GM12874 (cell line): ENCODE data around the gene CR1.

ENCODE experiments used
- CTCF ChIP-seq: IDR thresholded peaks from 2 replicates; pipeline ENCODE4 v1.5.1; 2011; ENCODE audit warnings: low read depth, mild to moderate bottlenecking, control low read depth, low read length, moderate library complexity; ENCODE audit not compliant: insufficient read depth

Gene CR1

DNA sequence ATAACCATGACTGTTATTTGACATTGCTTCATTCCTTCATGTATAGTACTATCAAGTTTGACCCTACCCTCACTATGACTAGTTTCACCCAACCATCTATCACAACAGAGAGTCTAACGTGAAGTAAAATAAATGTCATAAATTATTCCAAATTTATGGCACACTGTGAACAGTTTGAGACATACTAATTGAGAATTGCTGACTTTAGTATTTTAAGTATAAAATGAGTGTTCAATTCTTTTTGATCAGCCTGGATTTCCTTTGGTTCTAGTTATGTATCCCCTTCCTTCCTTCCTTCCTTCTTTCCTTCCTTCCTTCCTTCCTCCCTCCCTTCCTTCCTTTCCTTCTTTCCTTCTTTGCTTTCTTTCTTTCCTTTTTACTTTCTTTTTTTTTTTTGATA is 14.5 kb downstream of the CR1 start:
- no peak for TF ChIP-seq CTCF

DNA sequence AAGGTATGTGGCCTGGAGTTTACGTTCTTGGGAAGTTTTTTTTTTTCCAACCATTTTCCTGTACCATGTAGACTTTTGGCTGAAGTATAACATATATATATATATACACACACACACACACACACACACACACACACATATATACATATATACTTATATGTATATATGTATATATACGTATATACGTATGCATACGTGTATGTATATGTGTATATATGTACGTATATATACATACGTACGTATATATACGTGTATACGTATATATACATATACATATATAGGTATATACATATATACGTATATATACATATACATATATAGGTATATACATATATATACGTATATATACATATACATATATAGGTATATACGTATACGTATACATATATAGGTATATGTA is 18.9 kb downstream of the CR1 start:
- no peak for TF ChIP-seq CTCF

DNA sequence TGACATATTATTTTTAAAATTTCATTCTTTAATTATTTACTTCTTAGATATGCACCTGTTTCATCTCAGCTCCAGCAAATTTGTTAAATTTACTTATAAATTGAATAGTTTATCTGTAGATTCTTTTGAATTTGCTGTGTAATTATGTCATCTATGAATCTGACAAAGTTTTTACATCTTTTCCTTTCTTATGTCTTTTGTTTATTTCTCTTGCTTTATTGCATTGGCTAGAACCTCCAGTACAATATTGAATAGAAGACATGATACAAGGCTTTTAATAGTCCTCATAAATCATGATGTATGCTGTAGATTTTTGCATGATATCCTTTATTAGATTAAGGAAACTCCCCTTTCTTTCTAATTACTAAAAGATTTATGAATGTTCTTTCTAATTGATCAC is 20.8 kb downstream of the CR1 start:
- no peak for TF ChIP-seq CTCF

DNA sequence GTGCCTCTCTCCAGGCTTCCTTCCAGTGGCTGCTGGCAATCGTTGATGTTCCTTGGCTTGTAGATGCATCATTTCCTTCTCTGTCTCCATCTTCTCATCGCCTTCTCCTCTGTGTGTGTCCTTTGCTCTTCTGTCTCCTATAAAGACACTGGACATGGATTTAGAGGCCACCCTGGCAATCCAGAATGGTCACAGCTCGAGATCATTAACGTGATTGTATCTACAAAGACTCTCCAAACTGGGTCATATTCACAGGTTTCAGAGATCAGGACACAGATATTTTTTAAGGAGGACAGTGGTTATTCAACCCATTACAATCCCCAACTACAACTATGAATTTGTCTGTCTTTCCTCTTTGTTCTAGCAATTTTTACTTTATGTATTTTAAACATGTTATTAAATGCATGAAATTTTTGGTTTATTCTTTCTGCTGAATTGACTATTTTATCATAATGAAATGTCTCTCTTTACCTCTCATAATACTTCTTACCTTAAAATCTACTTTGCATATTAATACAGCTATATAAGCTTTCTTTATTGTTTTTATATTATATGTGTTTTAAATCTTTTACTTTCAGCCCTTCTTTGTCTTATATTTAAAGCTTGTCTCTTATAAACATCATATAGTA is 22.8 kb downstream of the CR1 start:
- no peak for TF ChIP-seq CTCF

GRCh38 chr1:207519505-207520399 is 23.8 kb downstream of the CR1 start:
- no peak for TF ChIP-seq CTCF

- TF ChIP-seq CTCF: 0 out of 2 replicates have a peak, but pooled peaks have one; percentile 10
Observed at GRCh38 chr1:207565546-207566468, 69.8 kb downstream of the CR1 start.

DNA sequence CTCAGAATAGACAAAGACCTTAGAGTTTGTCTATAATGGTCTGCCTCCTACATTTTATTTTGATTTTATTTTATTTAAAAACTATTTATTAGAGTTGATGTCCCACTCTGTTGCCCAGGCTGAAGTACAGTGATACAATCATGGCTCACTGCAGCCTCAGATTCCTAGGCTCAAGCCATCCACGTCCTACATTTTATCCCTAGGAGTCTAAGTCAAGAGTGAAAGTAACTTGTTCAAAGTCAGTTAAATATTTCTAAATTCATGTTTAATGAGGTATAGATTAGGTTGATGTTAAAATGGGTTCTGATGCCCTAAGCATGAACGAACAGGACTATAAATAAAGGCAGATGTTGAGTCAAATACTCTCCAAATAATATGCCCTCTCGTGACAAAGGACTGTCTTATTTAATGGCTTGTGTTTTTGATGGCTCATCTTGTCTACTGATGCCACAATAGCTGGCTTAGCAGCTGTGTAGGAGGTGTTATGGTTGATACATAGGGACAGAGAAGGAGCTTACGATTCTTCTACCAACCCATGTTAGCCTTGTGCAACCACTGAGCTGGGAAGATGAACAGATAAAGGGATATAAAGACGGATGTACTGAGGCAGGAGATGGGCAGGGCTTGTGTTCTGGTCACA is 83.0 kb downstream of the CR1 start:
- TF ChIP-seq CTCF: no peak
